Uterus (tissue), 4 donors: ENCODE data around the gene PTPRD. TPM values are rescaled to one million over a fixed set of nuclear protein-coding genes. Genes with fewer than 3 reads are reported as not detected.

Experiments used
- DNase-seq, 2 donors: peaks; one replicate each; pipeline ENCODE4 v3.0.0-alpha.2; 2019 to 2020
- H3K27ac ChIP-seq, 2 donors: fragments of 200-600 bp; sonication (generic); 1 replicate in 1 of 2; 2 replicates in 1 of 2; pipeline ENCODE4 v1.5.1; 2016 to 2018
- H3K27me3 ChIP-seq, 2 donors: fragments of 200-600 bp; sonication (generic); one replicate each; pipeline ENCODE4 v1.5.1; 2018 to 2019; ENCODE audit warnings: control low read depth in 1 of 2
- H3K36me3 ChIP-seq, 2 donors: fragments of 200-600 bp; sonication (generic); one replicate each; pipeline ENCODE4 v1.5.1; 2019; ENCODE audit warnings: control low read depth in 1 of 2
- H3K4me1 ChIP-seq, 2 donors: fragments of 200-600 bp; sonication (generic); one replicate each; pipeline ENCODE4 v1.5.1; 2018 to 2019; ENCODE audit warnings: control low read depth in 1 of 2
- H3K4me3 ChIP-seq, 2 donors: fragments of 200-600 bp; sonication (generic); 1 replicate in 1 of 2; 2 replicates in 1 of 2; pipeline ENCODE4 v1.5.1; 2018 to 2019; ENCODE audit warnings: mild to moderate bottlenecking in 1 of 2
- H3K9me3 ChIP-seq, 2 donors: fragments of 200-600 bp; sonication (generic); one replicate each; pipeline ENCODE4 v1.5.1; 2019; ENCODE audit warnings: control low read depth in 1 of 2
- POLR2A ChIP-seq, 2 donors: fragments of 450-650 bp; IDR thresholded peaks; one replicate each; pipeline ENCODE4 v1.6.1; 2016; ENCODE audit warnings: antibody characterized with exemption in 2 of 2, mild to moderate bottlenecking in 1 of 2, moderate library complexity in 1 of 2
- intact Hi-C: fragments of 100-400 bp; cut with DNase I; formaldehyde crosslinking; loops from one replicate; pipeline ENCODE4 v1.15.1; 2023; ENCODE audit warnings: low total_unique reads
- total RNA-seq, 4 donors: library from RNA; depleted of rRNA in 3 of 4; stranded (reverse); fragments of >200 nt in 3 of 4; gene quantifications; one replicate each; pipeline versions ENCODE4 v1.1.0 to v1.2.4, GENCODE V29; 2014 to 2023
- TF ChIP-seq, protein P1 (sequence below), 4 experiments: fragments of 200-600 bp in 2 of 4; fragments of 450-650 bp in 2 of 4; sonication (generic) in 2 of 4; IDR thresholded peaks; one replicate each; pipeline ENCODE4 v1.5.1; 2016 to 2019; ENCODE audit warnings: antibody characterized with exemption in 4 of 4, mild to moderate bottlenecking in 2 of 4, moderate library complexity in 1 of 4
- donor health status: DM: yes; HTN: yes; CAD: no.

Gene PTPRD
- total RNA-seq, 4 donors from 2014 or later: 1.2 to 136 (median 26.4) TPM

DNA sequence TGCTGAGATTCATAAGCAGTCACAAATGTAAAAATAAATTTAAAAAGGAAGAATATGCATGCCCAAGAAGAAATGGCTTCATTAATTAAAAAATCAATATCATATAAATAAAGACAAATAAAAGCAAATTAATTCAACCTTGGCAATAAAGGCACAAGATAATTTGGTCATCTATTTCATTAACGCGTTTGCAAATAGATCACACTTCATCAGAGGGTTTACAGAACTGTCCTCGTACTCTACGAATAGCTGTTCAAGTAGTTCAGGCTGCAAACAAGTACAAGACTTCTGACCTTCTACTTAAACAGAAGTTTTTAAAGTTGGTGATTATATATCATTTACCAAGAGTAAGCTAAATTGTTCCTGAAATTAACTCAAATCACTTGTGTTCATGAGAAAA is 2038.0 kb downstream of the PTPRD start:
- no peak overlapping the region for H3K27ac ChIP-seq
- DNase-seq: no peak
- intact Hi-C loops: no loop called here
- H3K4me1 ChIP-seq: no peaks in the 10 kb centered on the region
- no peaks in the 10 kb centered on the region for H3K36me3 ChIP-seq
- no peak overlapping the region for H3K4me3 ChIP-seq
- no peaks in the 10 kb centered on the region for H3K9me3 ChIP-seq
- TF ChIP-seq, protein P1, sequence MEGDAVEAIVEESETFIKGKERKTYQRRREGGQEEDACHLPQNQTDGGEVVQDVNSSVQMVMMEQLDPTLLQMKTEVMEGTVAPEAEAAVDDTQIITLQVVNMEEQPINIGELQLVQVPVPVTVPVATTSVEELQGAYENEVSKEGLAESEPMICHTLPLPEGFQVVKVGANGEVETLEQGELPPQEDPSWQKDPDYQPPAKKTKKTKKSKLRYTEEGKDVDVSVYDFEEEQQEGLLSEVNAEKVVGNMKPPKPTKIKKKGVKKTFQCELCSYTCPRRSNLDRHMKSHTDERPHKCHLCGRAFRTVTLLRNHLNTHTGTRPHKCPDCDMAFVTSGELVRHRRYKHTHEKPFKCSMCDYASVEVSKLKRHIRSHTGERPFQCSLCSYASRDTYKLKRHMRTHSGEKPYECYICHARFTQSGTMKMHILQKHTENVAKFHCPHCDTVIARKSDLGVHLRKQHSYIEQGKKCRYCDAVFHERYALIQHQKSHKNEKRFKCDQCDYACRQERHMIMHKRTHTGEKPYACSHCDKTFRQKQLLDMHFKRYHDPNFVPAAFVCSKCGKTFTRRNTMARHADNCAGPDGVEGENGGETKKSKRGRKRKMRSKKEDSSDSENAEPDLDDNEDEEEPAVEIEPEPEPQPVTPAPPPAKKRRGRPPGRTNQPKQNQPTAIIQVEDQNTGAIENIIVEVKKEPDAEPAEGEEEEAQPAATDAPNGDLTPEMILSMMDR (IDR thresholded peaks at IDR 0.05): no peak
- TF ChIP-seq POLR2A (IDR thresholded peaks at IDR 0.05): no peak
- no peaks in the 10 kb centered on the region for H3K27me3 ChIP-seq

DNA sequence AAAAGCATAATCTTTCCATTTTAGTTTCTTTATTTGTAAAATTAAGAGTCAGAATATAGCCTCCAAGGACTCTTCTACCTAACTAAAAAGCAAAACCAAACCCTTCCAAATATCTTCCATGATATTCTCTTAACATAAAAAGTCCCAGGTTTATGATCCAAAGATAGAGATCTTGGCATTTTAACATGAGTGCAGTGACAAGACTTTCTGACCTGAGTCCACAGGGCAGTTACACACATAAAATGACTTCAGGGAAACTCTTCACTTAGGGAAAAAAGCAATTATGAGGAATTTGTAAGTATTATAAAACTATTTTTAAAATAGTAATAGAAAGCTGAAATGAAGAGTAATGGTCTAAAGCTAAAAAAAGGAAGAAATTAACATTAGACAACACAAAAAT is 2040.6 kb downstream of the PTPRD start:
- intact Hi-C loops: no loop called here
- Histone ChIP-seq H3K36me3 (no peaks in the 10 kb centered on the region), H3K27me3 (no peaks in the 10 kb centered on the region), H3K27ac (no peak overlapping the region), H3K9me3 (no peaks in the 10 kb centered on the region), H3K4me3 (no peak overlapping the region), H3K4me1 (no peaks in the 10 kb centered on the region)
- DNase-seq: no peak
- TF ChIP-seq POLR2A (IDR thresholded peaks at IDR 0.05): no peak
- TF ChIP-seq, protein P1 (IDR thresholded peaks at IDR 0.05): no peak

DNA sequence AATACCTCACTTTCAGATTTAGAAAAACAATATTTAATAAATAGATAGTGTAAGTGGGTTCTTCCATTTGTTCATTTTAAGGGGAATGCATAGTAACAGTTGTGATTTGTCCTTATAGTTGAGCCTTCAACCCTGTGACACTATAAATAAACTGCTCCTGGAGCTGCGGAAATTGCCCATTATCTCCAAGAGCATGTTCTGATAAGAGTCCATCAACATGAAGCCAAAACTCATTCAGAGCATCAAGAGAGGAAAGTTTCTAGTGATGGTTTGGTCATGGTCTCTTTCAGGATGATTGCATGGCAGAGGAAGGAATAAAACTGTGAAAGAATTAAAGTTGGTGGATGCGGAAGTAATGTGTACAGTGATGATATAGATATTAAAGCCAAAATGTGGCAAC is 2041.2 kb downstream of the PTPRD start:
- no peak overlapping the region for H3K27ac ChIP-seq
- no peaks in the 10 kb centered on the region for H3K36me3 ChIP-seq
- intact Hi-C loops: no loop called here
- H3K27me3 ChIP-seq: no peaks in the 10 kb centered on the region
- TF ChIP-seq POLR2A (IDR thresholded peaks at IDR 0.05): no peak
- TF ChIP-seq, protein P1 (IDR thresholded peaks at IDR 0.05): no peak
- no peaks in the 10 kb centered on the region for H3K9me3 ChIP-seq
- DNase-seq: no peak
- H3K4me1 ChIP-seq: no peaks in the 10 kb centered on the region
- no peak overlapping the region for H3K4me3 ChIP-seq

DNA sequence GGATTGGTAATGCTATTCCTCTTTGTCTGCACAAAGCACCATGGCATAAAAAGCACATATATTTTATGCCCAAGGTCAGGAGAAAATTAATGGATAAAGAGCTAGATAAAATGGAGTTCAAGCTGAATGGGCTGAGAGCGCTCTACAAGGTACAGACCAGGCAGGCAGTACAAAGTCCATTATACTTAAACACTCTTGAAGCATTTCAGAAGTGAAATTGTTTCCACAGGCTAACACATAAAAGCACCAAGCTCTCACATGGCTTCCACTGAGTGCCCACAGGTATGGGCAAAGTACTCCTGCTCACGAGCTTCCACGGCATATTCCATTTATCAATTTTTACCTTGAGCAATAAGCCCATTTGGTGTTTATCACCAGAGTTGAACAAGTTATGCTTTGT is 2042.0 kb downstream of the PTPRD start:
- Histone ChIP-seq H3K27ac (no peak overlapping the region), H3K4me3 (no peak overlapping the region)

DNA sequence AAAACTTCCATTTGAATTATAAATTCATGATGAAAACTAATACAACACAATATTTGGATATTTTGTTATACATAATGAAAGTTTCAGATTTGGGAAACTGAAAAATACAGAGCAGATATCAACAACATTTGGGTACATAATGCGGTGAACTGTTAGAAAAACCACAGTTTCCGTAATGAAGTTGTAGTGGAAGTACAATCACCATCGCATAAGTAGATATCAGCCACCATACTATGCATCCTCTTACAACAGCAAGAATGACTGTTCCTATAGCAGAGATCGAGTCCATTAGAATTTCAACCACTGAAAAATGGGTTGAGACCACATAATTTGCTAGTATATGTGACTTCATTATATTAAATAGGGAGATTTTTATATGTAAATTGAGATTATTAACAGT is 2043.0 kb downstream of the PTPRD start:
- intact Hi-C loops: no loop called here
- H3K27me3 ChIP-seq: no peaks in the 10 kb centered on the region
- no peaks in the 10 kb centered on the region for H3K36me3 ChIP-seq
- DNase-seq: no peak
- no peaks in the 10 kb centered on the region for H3K9me3 ChIP-seq
- H3K4me3 ChIP-seq: no peak overlapping the region
- no peaks in the 10 kb centered on the region for H3K4me1 ChIP-seq
- TF ChIP-seq, protein P1 (IDR thresholded peaks at IDR 0.05): no peak
- no peak for TF ChIP-seq POLR2A (IDR thresholded peaks at IDR 0.05)
- H3K27ac ChIP-seq: no peak overlapping the region

More for the DNA sequence above, 2042.0 kb downstream of the PTPRD start:
- no peaks in the 10 kb centered on the region for H3K4me1 ChIP-seq
- no peak for DNase-seq
- H3K27me3 ChIP-seq: no peaks in the 10 kb centered on the region
- TF ChIP-seq POLR2A (IDR thresholded peaks at IDR 0.05): no peak
- TF ChIP-seq, protein P1 (IDR thresholded peaks at IDR 0.05): no peak
- no peaks in the 10 kb centered on the region for H3K36me3 ChIP-seq
- no peaks in the 10 kb centered on the region for H3K9me3 ChIP-seq
- intact Hi-C loops: no loop called here
